ENCODE results near the gene PDE8B.

The PDE8B gene

GRCh38 chr5:77413049-77413448, 202.6 kb downstream of the PDE8B start:
- DNase-seq = no peak

- no peak for DNase-seq
Measured at GRCh38 chr5:77418162-77418561, 207.7 kb downstream of the PDE8B start.

DNA sequence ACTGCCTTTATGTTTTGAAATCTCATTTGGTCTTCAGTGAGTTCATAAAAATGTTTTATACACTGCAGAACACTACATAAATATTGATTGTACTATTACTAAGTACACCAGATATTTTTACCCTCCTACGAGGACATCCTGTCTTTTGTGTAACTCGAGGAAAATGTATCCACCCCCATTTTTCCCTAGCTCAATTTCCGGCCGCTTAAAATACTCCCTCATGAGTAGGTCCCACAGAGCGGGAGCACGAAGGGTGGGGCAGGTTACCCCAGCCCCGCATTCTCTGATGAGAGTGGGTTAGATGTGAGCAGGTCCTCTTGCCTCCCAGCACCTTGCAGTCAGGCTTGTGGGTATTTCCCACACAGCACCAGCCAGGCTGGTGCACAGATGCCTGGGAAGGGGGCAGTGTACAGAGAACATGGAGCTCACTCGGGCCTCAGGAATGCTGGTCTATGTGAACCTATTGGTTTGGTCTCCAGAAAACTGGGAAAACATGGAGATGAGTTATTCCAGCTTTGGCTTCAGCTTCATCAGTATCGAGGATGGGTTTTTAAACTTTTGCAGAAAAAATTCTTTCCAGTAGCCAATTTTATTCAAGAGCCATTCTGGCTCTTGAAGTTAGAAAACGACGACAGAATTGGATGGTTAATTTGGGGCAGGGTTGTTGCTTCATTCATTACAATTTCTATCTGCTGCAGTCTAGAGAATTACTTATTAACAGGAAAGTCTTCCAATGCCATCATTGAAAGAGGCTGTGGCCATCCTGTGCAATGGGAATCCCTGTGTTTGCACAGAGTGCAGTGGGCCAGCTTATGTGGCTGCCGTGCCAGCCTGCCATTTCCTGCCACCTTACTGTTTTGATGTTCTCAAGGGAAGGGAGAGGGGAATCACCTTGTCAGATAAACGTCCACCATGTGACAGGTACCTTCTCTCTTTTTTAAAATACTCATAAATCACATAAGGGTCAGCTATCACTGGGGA, 208.4 kb downstream of the PDE8B start:
- DNase-seq = no peak

DNA sequence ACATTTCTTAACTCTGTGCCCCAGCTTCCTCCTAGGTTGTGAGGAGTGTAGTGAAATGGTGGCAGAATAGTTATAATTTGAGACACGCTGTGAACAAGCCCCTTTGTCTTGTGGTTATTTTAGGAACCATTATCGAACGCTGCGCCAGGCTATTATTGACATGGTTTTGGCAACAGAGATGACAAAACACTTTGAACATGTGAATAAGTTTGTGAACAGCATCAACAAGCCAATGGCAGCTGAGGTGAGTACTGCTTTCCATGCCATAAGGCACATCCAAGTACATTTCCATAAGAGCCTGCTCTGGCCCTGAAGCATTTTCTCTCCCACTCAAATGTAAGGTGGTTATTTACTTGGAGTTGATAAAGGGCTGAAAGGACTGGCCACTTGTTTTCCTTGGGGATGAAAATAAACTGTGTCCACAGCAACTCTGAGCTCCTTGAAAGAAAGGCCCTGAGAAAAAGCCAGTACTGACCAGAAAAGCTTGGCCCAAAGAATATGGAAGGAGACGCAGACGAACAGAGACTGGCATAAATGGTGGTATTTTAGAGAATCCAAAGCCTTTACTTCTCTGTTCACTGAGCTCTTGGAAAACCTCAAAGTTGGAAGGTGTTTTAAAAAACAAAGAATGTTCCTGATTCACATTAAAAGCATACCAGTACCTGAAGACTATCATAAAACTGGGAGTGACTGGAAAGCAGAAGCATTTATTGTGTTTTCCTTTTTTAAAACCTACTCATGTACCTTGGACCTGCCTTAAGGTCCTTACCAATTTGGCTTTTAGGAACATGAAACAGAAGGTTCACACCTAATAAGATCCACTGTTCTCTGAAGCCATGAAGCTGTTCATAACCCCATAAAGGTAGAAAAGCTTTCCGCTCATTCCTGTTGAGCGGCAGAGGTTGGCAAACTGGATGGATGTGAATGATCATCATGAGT, 209.4 kb downstream of the PDE8B start:
- no peak for DNase-seq

GRCh38 chr5:77420940-77421339, 210.5 kb downstream of the PDE8B start:
- DNase-seq = no peak

DNA sequence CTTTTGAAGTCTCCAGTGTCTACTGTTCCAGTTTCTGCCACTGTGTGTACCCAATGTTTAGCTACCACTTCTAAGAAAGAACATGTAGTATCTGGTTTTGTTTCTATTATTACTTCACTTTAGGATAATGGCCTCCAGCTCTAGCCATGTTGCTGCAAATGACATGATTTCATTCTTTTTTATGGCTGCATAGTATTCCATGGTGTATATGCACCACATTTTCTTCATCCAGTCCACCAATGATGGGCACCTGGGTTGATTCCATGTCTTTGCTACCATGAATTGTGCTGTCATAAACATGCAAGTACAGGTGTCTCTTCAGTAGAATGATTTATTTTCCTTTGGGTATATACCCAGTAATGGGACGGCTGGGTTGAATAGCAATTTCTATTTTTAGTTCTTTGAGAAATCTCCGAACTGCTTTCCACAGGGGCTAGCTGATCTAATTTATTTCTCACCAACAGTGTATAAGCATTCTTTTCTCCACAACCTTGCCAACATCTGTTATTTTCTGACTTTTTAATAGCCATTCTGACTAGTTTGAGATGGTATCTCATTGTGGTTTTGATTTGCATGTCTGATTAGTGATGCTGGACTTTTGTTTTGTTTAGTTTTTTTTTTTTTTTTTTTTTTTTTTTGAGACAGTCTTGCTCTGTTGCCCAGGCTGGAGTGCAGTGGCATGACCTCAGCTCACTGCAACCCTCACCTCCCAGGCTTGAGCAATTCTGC, 212.7 kb downstream of the PDE8B start:
- peak; percentile 14 for DNase-seq

GRCh38 chr5:77424921-77425320, 214.4 kb downstream of the PDE8B start:
- no peak for DNase-seq

GRCh38 chr5:77425420-77425819, 214.9 kb downstream of the PDE8B start:
- DNase-seq = no peak

DNA sequence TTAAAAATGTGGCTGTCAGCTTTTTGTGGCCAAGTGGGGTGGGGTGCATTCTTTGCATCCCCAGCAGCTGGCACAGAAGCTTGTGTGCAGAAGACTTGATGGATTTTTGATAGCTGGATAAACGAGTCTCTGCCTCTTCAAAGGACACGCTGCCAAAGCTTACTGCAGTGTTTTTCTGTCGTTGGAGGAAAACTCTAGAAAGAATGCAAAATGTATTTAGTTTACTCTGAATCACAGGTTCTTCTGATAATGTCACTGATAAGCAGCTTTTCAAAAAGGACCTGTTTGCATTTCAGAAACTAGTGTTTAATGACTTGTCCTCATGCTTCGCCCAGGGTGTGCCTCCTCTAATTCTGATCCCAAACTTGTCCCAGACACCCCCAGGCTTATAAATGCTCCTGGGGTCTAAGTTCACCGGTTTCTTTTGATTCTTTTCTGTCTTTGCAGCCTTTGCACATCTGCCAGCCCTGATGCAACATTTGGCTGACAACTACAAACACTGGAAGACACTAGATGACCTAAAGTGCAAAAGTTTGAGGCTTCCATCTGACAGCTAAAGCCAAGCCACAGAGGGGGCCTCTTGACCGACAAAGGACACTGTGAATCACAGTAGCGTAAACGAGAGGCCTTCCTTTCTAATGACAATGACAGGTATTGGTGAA, 215.6 kb downstream of the PDE8B start:
- DNase-seq = no peak

GRCh38 chr5:77426670-77427069, 216.2 kb downstream of the PDE8B start:
- no peak for DNase-seq

DNA sequence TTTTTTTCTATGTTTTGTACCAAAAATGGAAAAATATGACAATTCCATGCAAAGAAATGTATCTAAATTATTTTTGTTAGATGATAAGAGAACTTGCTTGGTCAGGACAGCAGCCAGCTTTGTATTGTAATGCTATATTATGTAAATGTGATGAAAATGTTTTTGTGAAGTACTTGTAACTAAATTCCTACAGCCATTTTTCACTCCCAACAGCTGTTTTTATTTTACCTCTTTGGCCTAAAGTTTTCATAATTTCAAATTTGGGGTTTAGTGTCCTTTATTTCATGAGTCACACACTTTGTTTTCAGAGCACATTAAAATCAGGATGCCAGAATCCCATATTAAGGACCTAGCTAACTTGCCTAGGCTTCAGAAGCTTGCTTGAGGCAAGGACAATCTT, 217.5 kb downstream of the PDE8B start:
- no peak for DNase-seq

- no peak for DNase-seq
Measured at GRCh38 chr5:77428526-77428925, 218.0 kb downstream of the PDE8B start.

DNA sequence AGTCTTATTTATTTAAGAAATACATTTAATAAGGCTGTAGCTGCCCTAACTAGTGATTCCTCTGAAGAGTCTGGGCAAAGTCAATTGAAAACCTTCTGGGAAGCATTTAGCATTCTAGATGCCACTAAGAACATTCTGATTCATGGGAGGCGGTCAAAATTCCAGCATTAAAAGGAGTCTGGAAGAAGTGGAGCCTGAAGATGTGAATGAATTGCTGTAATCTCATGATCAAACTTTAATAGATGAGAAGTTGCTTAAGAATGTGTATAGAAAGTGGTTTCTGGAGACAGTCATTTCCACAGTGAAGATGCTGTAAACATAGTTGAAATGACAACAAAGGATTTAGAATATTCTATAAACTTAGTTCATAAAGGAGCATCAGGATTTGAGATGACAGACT, 220.2 kb downstream of the PDE8B start:
- DNase-seq = no peak

- no peak for DNase-seq
Measured at GRCh38 chr5:77431286-77431685, 220.8 kb downstream of the PDE8B start.

DNA sequence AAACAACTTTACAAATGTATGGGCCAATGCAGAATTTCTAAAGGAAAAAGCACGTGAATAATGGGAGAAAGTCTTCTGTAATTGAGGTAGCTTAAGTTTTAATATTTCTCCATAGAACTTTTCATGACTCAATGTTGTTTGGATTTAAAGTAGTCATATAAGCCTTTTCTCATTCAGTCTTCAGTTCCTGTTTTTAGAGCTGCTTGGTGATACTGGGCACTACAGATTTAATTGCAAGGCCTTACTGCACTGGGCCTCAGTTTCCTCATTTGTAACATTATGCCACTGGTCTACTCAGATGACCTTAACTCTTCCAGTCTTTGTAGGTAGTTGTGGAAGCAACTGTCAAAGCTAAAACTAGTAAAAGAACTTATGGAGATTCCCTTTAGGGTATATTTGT, 221.2 kb downstream of the PDE8B start:
- no peak for DNase-seq

DNA sequence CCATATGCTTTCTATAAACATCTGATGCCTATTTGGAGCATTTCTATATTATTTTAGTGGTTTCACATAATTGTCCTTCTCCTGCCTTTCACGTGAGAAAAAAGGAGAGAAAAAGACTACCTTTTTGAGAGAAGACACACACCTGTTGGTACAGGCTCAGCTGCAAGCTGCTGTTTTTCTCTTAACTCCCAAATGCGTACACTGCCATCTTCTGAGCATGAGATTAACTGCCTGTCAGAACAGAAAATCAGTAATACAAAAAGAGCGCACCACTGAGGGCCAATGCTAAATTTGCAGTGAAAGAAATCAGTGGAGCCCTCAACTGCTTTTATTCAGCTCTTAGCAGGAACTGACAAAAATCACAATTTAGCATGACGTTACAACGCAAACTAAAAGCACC, 226.7 kb downstream of the PDE8B start:
- DNase-seq = no peak

- DNase-seq = no peak
Measured at GRCh38 chr5:77438071-77438470, 227.6 kb downstream of the PDE8B start.

DNA sequence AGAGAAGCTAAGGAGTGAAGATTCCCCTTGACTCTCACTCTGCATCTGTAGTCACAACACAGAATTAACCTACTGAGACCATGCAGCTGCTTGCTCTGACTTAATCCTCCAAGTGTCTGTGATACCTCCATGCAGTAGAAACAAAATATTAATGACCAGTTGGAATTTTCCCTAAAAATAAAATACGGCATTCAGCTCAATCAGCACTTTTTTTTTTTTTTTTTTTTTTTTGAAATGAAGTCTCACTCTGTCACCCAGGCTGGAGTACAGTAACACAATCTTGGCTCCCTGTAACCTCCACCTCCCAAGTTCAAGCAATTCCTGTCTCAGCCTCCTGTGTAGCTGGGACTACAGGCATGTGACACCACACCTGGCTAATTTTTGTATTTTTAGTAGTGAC, 233.2 kb downstream of the PDE8B start:
- DNase-seq = no peak

DNA sequence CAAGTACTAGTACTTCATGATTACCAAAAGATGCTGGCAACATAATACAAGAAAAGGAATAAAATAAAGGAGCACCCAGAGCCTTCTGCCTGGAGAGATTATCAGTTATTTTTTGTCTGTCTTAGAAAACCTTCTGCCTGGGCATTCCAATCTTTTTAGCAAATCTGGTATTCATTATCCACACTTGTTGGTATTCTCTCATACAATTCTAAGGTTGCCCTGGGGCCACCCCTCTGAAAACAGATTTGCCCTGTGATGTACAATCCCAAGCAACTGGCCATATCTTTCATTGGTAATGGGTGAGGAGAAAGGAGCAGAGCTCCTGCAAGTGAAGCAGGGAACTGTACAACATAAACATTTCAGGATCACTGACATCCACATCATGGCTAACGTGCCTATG, 233.9 kb downstream of the PDE8B start:
- no peak for DNase-seq

DNA sequence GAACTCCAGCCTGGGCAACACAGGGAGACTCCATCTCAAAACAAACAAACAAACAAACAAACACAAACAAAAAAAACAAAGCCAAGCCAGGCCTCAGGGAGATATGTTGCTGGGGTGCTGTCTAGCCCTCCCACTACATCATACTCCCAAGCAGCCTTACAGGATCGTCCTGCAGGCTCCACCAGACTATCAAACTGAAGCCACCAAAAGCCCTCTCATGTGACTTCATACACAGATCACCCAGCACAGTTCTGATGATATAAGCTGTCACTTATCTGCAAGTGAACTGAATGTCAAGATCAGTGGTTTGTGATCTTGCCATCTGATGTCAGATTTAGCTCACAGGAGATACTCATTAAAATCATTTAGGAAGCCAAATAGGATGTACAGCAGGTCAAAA, 238.4 kb downstream of the PDE8B start:
- DNase-seq = no peak

DNA sequence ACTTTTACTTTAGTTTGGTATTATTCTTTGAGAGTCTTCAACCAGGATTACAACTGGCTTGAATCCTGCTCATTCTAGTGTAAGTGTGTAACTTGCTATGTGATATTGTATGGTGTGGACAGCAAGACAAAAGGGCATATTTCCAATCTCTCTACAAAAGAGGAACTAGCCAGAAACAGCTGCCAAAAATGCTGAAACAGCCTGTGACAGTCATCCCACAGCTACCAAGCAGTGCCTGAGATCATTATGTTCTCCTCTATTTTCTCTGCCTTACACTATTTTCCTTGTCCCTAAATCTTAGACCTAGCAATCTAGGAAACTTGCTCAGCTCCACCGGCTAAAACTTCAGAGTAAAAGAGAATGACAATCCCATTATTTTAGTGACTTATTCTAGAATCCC, 238.8 kb downstream of the PDE8B start:
- no peak for DNase-seq

- DNase-seq = no peak
Measured at GRCh38 chr5:77449981-77450380, 239.5 kb downstream of the PDE8B start.

GRCh38 chr5:77452351-77452750, 241.9 kb downstream of the PDE8B start:
- DNase-seq = no peak

All from NCI-H526 treated with DMSO at 0.1 percent for 48 hours (cell line).